Breast epithelium (tissue), 3 donors: Measurements from ENCODE around the gene BRIP1.

Experiments used
- CTCF ChIP-seq, 3 donors: fragments of 450-650 bp; IDR thresholded peaks; one replicate each; pipeline ENCODE4 v1.5.1; 2016 to 2017; ENCODE audit warnings: antibody characterized with exemption in 3 of 3, mild to moderate bottlenecking in 3 of 3, moderate library complexity in 3 of 3
- POLR2A ChIP-seq: fragments of 450-650 bp; IDR thresholded peaks from one replicate; pipeline ENCODE4 v1.6.1; 2016; ENCODE audit warnings: antibody characterized with exemption, mild to moderate bottlenecking, moderate library complexity
- POLR2AphosphoS5 ChIP-seq, 3 donors: sonication (generic); formaldehyde crosslinking; IDR thresholded peaks; one replicate each; pipeline ENCODE4 v1.6.1; 2017; ENCODE audit warnings: antibody characterized with exemption in 3 of 3

- TF ChIP-seq CTCF (IDR thresholded peaks at IDR 0.05), result no peak
- no peak for TF ChIP-seq POLR2A
- TF ChIP-seq POLR2AphosphoS5 (IDR thresholded peaks at IDR 0.05), result no peak
Measured at GRCh38 chr17:61758430-61758829, 104.9 kb downstream of the BRIP1 start.
